HG02981 (cell line): Measurements from ENCODE around the gene PRELID3B.
"Not testable (repeated sequence)": the region's sequence is repeated elsewhere in the genome, so short reads cannot be mapped to it uniquely, and the experiment has no call there.

Experiments
- ATAC-seq: cut with Tn5 transposase; IDR thresholded peaks from one replicate; pipeline ENCODE4 v1.9.1; 2021; ENCODE audit warnings: mild to moderate bottlenecking, moderate library complexity; ENCODE audit not compliant: unreplicated experiment

The PRELID3B gene

DNA sequence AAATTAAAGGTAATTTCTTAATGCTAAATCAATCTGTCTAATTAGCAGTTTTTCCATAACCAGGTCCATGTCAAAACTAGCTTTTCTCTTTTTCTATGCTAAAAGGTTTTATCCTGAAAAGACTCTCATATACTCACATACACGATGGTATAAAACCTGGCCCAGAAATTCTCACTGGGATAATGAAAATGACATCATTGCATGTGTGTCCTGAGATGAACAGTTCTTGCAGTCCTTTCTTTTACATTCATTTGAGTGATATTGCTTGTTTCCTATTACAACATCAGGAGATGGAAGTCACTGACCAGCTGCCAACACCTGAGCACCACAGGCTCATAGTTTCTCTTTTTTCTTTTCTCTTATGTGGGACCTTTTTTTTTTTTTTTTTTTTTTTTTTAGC is 7.9 kb upstream of the PRELID3B start:
- no peak for ATAC-seq

GRCh38 chr20:59048681-59049030 is 6.1 kb upstream of the PRELID3B start:
- no peak for ATAC-seq

GRCh38 chr20:59047938-59048680 is 5.5 kb upstream of the PRELID3B start:
- ATAC-seq = no peak

DNA sequence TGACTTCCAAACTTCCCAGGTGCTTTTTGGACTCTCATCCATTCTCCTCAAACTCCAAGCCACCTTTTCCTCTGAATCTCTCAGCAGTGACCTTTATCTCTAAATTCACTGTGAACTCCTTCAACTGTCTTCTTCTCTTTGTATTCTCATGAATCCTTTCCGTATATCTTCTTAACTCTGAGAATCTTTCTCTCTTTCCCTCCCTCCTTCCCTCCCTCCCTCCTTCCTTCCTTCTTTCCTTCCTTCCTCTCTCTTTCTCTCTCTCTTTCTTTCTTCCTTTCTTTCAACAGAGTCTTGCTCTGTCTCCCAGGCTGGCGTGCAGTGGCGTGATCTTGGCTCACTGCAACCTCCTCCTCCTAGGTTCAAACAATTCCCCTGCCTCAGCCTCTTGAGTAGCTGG is 4.3 kb upstream of the PRELID3B start:
- no peak for ATAC-seq

DNA sequence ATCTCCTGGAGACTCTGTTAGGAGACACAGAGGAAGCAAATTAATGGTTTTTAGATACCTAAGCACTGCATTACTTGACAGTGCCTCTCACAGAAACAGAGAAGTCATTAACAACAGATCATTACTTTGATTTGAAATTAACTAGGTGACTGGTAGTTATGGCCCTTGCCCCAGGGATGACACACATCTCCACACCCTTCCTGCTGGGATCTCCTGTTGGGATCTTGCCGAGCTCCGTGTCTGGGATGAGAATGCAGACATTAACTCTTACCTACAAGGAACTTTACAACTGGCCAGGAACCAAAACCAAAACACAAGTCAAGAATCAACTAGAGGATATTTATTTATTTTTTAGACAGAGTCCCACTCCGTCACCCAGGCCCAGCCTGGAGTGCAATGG is 2.2 kb upstream of the PRELID3B start:
- ATAC-seq = no peak

DNA sequence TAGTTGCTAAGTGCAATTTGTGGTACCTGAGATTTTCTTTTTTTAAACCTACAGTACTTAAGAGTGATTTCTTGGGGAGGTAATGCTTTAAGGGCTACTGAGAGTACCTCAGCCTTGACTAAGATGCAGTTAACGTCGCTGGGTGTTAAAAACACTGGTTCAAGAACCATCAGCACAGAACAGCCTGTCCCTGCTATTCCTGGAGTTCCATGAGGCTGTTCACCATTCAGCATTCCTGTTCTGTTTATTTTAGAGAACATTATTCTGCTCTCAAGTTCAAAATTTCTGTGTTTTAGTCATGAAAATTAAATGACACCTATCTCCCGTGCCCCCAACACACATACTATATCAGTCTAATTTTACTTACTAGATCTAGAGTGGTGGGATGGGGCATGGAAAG is 1.7 kb upstream of the PRELID3B start:
- ATAC-seq = no peak

DNA sequence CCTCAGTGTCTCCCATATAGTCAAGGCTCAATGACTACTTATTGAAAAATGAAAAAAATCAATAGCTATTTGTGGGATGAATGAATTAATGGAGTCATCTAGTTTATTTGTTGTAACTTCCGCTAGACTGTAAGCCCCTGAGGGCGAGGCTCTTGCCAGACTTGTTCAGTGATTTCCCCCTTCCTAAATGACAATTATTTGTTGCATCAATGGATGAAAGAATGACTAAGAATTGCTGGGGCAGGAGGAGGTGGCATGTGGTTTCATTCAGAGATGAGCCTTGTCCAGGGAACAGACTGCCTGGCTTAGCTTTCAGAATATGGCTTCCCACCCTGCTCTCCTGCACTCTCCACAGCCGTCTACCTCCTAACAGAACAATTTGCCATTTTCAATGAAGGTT is 1.1 kb upstream of the PRELID3B start:
- no peak for ATAC-seq

GRCh38 chr20:59042796-59043631 is 428 bp upstream of the PRELID3B start:
- ATAC-seq = peak; percentile 95

DNA sequence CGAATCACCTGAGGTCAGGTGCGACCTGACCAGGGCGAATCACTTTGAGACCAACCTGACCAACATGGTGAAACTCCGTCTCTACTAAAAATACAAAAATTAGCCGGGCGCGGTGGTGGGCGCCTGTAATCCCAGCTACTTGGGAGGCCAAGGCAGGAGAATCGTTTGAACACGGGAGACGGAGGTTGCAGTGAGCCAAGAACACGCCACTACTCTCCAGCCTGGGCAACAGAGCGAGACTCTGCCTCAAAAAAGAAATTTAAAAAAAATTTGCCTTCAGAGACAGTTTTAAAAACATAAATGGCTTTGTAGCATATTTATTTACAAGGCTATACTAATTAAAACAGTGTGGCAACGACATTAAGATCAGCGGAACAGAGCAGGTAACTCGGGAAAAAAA is 1.1 kb downstream of the PRELID3B start:
- not testable (repeated sequence) for ATAC-seq

DNA sequence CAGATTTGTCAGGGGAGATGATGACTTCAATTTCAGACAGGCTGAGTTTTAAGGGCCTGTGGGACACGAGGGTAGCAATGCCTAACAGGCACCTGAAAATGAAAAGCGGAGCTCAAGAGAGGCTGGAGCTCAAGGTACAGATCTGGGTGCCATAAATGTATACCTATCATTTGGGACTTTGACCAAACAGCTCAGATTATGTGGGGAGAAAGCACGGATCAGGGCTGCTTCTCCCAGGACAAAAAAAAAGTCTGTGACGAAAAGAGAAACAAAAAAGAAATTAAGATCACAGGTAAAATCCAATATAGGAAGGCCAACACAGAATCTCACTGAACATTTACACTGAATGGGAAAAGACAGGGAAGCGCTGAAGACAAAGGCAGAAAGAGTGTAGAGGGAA is 1.9 kb downstream of the PRELID3B start:
- no peak for ATAC-seq

DNA sequence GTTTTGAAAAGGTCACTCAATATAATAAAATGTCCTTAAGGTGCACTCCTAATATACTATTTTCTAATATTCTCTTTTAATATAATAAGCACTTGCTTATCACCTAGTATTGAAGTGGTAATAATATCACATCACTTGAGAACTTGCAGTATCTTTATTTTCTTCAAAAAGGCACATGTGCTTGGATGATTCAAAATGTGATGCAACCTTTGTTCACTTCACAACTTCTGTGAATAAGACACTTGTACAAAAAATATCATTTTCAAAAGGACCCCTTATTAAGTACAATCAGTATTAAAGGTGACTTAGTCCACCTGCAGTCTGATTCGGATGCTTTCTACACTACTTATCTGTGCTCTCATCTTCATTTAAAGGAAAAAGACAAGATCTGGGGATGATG is 3.4 kb downstream of the PRELID3B start:
- no peak for ATAC-seq

DNA sequence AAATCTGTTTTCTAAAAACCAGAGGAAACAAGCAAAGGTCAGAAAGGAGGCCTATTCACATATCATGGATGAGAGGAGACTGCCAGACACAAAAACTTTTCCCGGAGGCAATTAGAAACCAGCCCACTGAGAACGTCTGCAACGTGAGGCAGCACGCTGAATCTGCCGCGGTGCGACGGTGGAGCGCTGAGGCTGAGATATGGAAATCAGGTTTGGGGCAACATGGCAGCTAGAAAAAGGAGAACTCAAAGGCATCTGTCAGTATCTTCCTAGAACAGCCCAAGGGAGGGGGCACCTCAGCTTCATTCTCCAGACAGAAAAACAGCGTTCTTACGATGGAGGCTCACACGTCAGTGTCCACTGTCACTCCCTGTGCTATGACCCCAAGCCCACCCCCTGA is 5.2 kb downstream of the PRELID3B start:
- ATAC-seq = no peak

DNA sequence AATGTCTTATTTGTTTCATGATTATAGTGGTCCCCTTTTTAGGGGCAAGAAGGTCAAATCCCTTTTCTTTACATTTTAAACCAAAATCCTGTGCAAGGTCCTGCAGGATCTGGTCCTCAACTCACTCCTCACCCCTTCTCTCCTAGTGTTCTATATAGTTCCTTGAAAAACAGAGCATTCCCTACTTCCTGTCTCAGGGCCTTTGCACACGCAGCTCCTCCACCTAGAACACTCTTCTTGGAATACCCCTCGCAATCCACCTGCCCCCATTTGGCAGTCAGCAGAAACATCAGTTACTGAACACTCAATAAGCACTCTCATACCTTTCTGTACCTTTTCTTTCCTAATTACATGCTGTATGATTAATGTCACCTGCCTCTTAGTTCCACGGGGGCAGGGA is 7.2 kb downstream of the PRELID3B start:
- no peak for ATAC-seq

DNA sequence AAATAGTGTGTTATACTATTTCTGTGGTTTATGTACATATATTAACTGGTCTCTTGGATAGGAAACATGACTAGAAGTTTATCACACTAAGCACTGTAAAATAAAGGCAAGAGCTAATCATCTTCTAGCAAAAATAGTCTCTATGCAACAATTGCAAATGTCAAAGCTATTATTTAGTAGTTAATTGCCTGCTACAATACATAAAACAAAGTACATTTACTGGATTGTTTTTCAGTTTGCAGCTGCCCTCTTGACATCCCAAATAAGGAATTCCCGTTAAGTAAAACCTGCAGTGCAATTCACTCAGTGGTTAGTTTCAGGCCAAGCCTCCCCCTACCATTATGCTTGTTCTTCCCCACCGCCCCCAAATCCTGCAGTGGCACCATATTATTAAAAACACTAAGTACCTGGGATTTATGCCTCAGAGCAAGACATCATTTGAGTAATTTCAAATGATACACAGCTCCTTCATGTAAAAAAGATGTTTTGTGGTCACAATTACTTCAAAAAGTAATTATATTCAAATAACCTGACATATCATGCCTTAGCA is 8.9 kb downstream of the PRELID3B start:
- no peak for ATAC-seq

- ATAC-seq = no peak
Observed at GRCh38 chr20:59033093-59033492, 9.5 kb downstream of the PRELID3B start.

DNA sequence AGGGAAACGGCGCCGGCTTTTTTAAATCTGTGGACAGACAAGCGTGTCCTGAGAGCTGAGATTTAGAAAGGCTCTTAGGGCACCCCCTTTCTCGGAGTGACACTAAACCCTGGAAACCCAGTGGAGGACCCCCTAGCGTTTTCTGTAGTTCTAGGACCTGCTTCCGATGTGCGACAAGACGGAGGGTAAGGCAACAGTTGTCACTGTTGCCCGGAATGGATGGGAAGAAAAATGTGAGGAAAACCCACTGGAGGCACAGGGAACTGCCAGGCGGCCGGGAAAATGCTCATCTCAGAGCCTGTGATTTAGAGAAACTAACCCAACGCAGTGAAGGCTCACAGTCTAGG is 9.9 kb downstream of the PRELID3B start:
- no peak for ATAC-seq

DNA sequence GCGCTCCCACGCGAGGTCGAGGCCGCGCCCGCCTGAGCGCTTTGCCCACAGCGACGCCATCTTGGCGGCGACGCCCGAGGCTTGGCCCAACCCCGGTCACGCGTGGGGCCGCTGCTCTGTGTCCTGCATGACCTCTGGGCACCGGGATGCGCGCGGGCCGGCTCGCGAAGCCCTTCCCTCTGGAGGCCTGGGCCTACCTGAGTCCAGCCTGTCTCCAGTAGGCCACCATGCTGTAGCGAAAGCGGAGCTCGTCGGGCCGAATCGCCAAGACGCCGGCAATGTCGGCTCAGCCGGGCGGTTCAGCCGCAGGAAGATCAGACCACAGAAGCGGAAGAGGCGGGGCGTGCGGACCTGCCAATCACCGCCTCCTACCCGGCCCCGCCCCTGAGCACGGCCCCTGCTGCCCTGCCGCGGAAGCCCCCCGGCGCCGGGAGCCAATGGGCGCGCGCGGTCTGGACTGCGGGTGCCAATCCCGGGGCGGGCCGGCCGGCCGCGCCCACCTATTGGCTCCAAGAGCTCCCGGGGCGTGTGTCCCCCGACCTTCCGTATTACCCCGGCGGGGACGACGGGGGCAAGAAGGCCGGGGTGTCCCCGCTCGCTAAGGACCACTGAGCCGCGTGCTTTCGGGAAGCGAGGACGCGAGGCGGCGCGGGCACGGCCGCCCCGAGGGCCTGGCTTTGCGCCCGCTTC is 10.4 kb downstream of the PRELID3B start, which contains the start of gene ATP5F1E:
TSS of gene ATP5F1E (minus strand) at position 313 of the 690 bp plus-strand sequence. CDS start at position 229, 84 bp downstream.
- peak; percentile 93 for ATAC-seq

- ATAC-seq = no peak
Observed at GRCh38 chr20:59031564-59032022, 11.0 kb downstream of the PRELID3B start.

DNA sequence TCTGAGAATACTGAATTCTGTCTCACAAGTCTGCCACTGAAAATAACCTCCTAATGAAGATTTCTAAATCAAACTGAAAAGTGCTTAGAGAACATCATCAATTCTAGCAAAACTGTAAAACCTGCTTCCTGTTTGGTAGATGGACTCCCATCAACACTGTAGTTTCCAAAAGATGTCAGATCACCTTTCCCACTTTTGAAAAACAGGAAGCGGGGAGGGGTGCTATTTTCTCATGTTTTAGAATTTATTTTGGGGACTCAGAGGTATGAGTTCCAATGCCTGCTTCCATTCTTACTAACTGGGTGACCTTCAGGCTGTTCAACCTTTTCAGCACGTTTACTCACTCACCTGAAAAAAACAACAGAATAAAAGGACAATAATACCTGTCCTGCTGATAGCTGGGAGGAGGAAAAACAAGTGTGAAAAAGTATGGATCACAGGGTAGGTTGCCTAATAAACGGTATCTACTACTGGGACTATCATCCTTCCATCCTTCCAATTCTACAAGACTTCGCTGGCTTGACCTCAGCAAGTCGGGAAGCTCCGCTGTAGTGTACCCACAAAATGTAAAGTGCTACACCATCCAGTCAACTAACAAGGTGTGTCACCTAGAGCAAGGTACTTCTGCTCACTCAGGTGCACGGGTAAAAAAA is 11.5 kb downstream of the PRELID3B start:
- no peak for ATAC-seq

DNA sequence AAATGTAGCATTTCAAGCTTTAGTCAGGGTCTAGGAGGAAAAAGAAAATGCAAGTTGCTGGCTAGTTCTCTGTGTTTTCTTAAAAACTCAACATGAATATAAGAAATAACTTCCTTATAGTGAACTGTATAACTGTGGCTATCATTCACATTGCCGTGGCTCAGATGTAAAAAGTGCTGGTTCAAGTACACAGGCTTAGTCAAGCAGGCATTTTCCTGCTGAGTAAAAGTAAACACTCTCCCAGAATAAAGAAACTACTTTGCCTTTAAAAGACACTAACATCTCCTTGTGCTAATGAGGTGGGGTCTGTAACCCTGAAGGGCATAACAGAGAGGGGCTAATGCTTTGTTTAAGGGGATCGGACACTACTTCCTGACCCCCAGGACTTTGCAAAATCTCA is 13.8 kb downstream of the PRELID3B start:
- no peak for ATAC-seq
